NCI-H128 (cell line): ENCODE measurements around the gene B3GALT6.
"Not testable (repeated sequence)": the region's sequence is repeated elsewhere in the genome, so short reads cannot be mapped to it uniquely, and the experiment has no call there.

Source experiments
- DNase-seq: peaks from one replicate; lab custom pipeline; 2025; ENCODE audit not compliant: unreplicated experiment; lab: John Stamatoyannopoulos, UW

Gene B3GALT6

GRCh38 chr1:1232208-1232795, at the start of gene B3GALT6:
B3GALT6 (plus strand) TSS chr1:1232237; CDS start chr1:1232279, 42 bp downstream.
- no peak for DNase-seq

- no peak for DNase-seq
Measured at GRCh38 chr1:1182491-1183220, 49.4 kb upstream of the B3GALT6 start.

GRCh38 chr1:1183221-1183747, 48.8 kb upstream of the B3GALT6 start:
- no peak for DNase-seq

- DNase-seq, result no peak
Measured at GRCh38 chr1:1183833-1184775, 47.9 kb upstream of the B3GALT6 start.

GRCh38 chr1:1185101-1185765, 46.8 kb upstream of the B3GALT6 start:
- DNase-seq, result no peak

- DNase-seq, result no peak
Measured at GRCh38 chr1:1187938-1188337, 44.1 kb upstream of the B3GALT6 start.

- DNase-seq, result no peak
Measured at GRCh38 chr1:1189111-1189510, 42.9 kb upstream of the B3GALT6 start.

- no peak for DNase-seq
Measured at GRCh38 chr1:1191734-1192133, 40.3 kb upstream of the B3GALT6 start.

- no peak for DNase-seq
Measured at GRCh38 chr1:1194723-1195122, 37.3 kb upstream of the B3GALT6 start.

- DNase-seq, result not testable (repeated sequence)
Measured at GRCh38 chr1:1195726-1196125, 36.3 kb upstream of the B3GALT6 start.

GRCh38 chr1:1196431-1197187, 35.4 kb upstream of the B3GALT6 start:
- no peak for DNase-seq

- no peak for DNase-seq
Measured at GRCh38 chr1:1197188-1197500, 34.9 kb upstream of the B3GALT6 start.

GRCh38 chr1:1197551-1198422, 34.2 kb upstream of the B3GALT6 start:
- no peak for DNase-seq

- no peak for DNase-seq
Measured at GRCh38 chr1:1198423-1199140, 33.5 kb upstream of the B3GALT6 start.

GRCh38 chr1:1199141-1199960, 32.7 kb upstream of the B3GALT6 start:
- no peak for DNase-seq

- DNase-seq, result no peak
Measured at GRCh38 chr1:1199961-1200875, 31.8 kb upstream of the B3GALT6 start.
